WI38 (cell line): ENCODE results near the gene AKAP7.

ENCODE experiments used
- H3K4me3 ChIP-seq: 2 replicates; pipeline ENCODE4 v1.5.1; 2011; ENCODE audit warnings: low read depth, mild to moderate bottlenecking, control low read depth, low read length
- TF ChIP-seq, protein P1 (sequence below): IDR thresholded peaks from 2 replicates; pipeline ENCODE4 v1.5.1; 2012; ENCODE audit warnings: low read depth, mild to moderate bottlenecking, control low read depth, low read length

The AKAP7 gene

DNA sequence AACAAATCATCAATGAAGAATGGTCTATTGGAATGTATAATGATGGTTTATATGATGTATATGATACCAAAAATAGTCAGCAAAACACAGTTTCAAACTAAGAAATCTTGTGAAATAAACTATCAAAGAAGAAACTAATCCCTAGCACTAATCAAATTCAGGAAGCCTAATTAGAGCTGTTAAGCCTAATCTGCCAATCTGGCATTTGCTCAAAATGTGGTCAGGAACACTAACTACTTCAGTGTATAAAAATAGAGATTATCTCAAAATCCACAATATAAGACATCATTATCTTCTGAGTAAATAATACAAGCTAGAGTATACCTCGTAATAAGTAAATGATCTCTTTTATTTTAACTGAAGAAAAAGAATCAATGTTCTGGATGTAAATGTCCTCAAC lies 12.8 kb upstream of the AKAP7 start:
- TF ChIP-seq, protein P1, sequence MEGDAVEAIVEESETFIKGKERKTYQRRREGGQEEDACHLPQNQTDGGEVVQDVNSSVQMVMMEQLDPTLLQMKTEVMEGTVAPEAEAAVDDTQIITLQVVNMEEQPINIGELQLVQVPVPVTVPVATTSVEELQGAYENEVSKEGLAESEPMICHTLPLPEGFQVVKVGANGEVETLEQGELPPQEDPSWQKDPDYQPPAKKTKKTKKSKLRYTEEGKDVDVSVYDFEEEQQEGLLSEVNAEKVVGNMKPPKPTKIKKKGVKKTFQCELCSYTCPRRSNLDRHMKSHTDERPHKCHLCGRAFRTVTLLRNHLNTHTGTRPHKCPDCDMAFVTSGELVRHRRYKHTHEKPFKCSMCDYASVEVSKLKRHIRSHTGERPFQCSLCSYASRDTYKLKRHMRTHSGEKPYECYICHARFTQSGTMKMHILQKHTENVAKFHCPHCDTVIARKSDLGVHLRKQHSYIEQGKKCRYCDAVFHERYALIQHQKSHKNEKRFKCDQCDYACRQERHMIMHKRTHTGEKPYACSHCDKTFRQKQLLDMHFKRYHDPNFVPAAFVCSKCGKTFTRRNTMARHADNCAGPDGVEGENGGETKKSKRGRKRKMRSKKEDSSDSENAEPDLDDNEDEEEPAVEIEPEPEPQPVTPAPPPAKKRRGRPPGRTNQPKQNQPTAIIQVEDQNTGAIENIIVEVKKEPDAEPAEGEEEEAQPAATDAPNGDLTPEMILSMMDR: no peak
- H3K4me3 ChIP-seq: no peak overlapping the region

DNA sequence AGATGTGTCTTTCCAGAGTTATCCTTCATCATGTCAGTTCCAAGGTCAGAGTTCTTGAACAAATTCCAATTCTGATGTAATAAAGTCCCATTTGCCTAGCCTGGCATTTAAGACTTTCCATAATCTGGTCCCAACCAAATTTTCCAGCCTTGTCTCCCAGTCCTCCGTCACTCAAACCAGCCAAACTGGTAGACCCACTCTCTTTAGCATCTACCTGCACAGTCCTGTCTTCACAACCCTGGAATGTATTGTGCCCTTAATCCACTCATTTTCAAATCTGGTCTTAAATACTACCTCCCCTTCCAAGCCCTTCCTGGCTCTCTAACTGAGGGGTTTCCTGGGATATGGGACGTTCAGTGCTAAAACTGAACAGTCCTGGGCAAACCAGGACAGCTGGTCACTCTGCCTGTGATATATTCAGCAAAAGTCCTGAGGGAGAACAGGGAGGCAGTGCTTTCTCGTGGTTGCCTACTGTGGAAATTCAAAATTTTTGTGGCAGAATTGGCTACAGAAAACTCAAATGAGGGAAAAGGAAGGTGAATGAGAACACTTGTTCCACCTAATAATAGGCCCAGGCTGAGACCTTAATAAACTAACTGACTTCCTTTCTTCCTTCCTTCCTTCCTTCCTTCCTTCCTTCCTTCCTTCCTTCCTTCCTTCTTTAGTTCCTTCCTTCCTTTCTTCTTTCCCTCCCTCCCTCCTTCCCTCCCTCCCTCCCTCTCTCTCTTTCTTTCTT lies 10.8 kb upstream of the AKAP7 start:
- no peak overlapping the region for H3K4me3 ChIP-seq
- TF ChIP-seq, protein P1: no peak

DNA sequence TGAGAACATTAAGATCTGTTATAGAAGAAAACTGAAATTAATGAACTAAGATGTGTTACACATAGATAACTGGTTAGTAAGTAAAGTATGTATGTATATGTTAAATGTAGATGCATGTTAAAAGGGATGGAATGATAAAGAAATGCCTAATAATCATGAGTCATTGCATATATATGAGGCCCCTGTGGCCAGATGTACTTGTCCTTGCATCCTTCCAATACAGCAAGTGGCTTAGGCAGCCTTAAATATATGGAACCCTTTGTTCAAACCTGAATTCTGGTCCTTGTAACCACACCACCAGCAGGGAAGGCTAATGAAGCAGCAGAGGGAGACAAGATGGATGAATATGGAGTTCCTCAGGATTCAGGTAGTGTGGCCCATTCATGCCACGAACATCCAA lies 9.8 kb upstream of the AKAP7 start:
- TF ChIP-seq, protein P1: no peak
- H3K4me3 ChIP-seq: no peak overlapping the region

DNA sequence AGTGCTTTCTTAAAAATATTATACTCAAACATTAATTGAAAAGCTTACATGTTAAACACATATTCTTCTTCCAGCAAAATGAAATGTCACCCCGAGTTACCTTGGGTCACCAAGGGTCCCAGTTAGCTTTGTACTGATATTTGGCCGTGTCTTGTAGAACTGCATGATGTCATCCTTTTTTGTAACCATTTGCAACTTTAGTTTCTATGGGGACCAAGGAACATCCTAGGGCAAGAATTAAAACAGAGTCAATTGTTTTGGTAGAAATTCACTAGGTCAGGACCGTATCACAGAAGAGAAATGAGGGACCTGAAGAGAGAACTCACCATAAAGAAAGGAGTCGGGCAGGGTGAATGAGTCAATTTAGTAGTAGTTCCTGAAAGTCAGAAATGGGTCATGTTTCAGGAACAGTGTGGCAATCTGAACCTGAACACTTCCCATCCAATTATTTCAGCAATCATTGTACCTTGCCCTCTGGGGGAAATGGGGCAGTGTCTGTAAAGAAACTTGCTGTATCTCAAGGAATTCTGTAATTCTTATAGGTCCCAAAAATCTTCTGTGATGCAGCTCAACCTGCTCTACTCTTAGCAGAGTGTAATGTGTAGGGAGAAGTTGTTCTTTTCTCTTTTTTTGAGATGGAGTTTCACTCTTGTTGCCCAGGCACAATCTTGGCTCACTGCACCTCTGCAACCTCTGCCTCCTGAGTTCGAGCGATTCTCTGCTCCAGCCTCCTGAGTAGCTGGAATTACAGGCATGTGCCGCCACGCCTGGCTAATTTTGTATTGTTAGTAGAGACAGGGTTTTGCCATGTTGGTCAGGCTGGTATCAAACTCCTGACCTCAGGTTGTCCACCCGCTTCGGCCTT lies 5.3 kb upstream of the AKAP7 start:
- TF ChIP-seq, protein P1: no peak
- no peak overlapping the region for H3K4me3 ChIP-seq

DNA sequence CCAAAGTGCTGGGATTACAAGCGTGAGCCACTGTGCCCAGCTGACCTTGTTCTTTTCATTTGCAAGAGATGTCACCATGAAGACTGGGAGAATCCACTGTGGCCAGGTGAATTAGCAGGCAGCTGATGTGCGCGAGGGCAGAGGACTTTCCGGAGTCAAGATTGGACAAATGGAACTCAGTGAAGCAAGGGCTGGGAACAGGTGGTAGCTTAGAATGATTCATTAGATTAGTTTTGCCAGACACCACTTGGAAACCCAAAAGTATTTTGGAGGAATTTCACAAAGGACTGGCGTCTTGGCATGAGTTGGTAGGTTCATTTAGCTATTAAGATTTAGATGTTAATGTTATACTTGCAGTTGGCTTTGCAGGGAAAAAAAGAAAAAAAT lies 4.7 kb upstream of the AKAP7 start:
- TF ChIP-seq, protein P1: no peak
- H3K4me3 ChIP-seq: no peak overlapping the region

DNA sequence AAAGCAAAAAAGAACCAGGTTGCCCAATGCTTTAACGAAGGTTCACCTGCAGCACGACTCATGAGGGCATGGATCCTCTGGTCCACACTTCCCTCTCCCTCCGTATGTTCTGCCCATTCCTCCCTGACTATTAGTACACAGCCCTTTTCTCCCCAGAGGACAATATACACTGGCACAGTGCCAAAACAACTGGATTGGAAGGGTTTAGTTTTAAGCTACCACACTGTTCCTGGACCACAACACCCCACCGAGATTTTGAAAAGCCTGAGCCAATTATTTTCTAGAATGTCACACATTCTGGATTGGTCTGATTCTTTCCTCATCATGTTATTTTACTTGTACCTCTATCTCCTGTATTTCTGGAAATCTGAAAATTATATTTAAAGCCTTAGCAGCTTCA lies 2.9 kb upstream of the AKAP7 start:
- TF ChIP-seq, protein P1: no peak
- no peak overlapping the region for H3K4me3 ChIP-seq
